HG02884 (cell line): Measurements from ENCODE around the gene ORMDL3.
"Not testable (repeated sequence)": the region's sequence is repeated elsewhere in the genome, so short reads cannot be mapped to it uniquely, and the experiment has no call there.

ENCODE experiments used
- ATAC-seq: cut with Tn5 transposase; IDR thresholded peaks from one replicate; pipeline ENCODE4 v1.9.1; 2021; ENCODE audit warnings: mild to moderate bottlenecking, moderate library complexity; ENCODE audit not compliant: unreplicated experiment

ORMDL3 gene

GRCh38 chr17:39887078-39887477 lies 40.3 kb downstream of the ORMDL3 start:
- no peak for ATAC-seq

GRCh38 chr17:39886102-39886501 lies 41.3 kb downstream of the ORMDL3 start:
- not testable (repeated sequence) for ATAC-seq

GRCh38 chr17:39872751-39873150 lies 54.6 kb downstream of the ORMDL3 start:
- no peak for ATAC-seq

- no peak for ATAC-seq
Observed at GRCh38 chr17:39871801-39872200, 55.6 kb downstream of the ORMDL3 start.
